A673 (cell line): ENCODE data around the gene ADCY5.

Experiments used
- EZH2 ChIP-seq: fragments of 200-600 bp; sonication (generic); IDR thresholded peaks from 2 replicates; pipeline ENCODE4 v1.6.1; 2017; ENCODE audit warnings: borderline replicate concordance, low read depth, mild to moderate bottlenecking, mixed read lengths, antibody characterized with exemption, low read length; ENCODE audit not compliant: poor library complexity, severe bottlenecking
- TF ChIP-seq, protein P1 (sequence below): fragments of 300-800, 200-600 bp; sonication (generic); conservative IDR thresholded peaks from 2 replicates; pipeline ENCODE4 v1.5.1; 2017; ENCODE audit warnings: low read depth, mild to moderate bottlenecking, antibody characterized with exemption, low read length, moderate library complexity, mixed read lengths

GRCh38 chr3:123329636-123330340, 119.1 kb downstream of the ADCY5 start:
- TF ChIP-seq, protein P1, sequence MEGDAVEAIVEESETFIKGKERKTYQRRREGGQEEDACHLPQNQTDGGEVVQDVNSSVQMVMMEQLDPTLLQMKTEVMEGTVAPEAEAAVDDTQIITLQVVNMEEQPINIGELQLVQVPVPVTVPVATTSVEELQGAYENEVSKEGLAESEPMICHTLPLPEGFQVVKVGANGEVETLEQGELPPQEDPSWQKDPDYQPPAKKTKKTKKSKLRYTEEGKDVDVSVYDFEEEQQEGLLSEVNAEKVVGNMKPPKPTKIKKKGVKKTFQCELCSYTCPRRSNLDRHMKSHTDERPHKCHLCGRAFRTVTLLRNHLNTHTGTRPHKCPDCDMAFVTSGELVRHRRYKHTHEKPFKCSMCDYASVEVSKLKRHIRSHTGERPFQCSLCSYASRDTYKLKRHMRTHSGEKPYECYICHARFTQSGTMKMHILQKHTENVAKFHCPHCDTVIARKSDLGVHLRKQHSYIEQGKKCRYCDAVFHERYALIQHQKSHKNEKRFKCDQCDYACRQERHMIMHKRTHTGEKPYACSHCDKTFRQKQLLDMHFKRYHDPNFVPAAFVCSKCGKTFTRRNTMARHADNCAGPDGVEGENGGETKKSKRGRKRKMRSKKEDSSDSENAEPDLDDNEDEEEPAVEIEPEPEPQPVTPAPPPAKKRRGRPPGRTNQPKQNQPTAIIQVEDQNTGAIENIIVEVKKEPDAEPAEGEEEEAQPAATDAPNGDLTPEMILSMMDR, result no peak
- no peak for TF ChIP-seq EZH2
